Measurements from ENCODE around the gene TEN1. TPM values are rescaled to one million over a fixed set of nuclear protein-coding genes. Genes with fewer than 3 reads are reported as not detected.

TEN1 gene
- total and polyA plus RNA-seq, 4 donors: 20.6 to 33.5 (median 29.0) TPM

- WGBS, 2 donors: 64 to 79% methylated on average over 22 to 24 of the region's 24 CpGs
- no peak for TF ChIP-seq CTCF (IDR thresholded peaks at IDR 0.05; ENCODE audit: control extremely low read depth, extremely low read depth)
- Histone ChIP-seq H3K4me3 (no peak within 1 kb of the TSS), H3K4me1 (ENCODE audit: control insufficient read depth in 5 of 5, insufficient read depth in 5 of 5, low read length in 5 of 5) (peaks cover 0 to 6% (median 0%) of the 10 kb centered on the region in 5 donors), H3K27ac (ENCODE audit: low read depth in 1 of 2, low read length in 1 of 2) (peak within 1 kb of the TSS in 1 of 2 donors; percentile 78), H3K36me3 (ENCODE audit: control insufficient read depth in 4 of 4, insufficient read depth in 4 of 4, low read length in 4 of 4) (peaks cover 0 to 2% (median 0%) of the 10 kb centered on the region in 4 donors), H3K9ac (ENCODE audit: insufficient read depth in 1 of 2, low read length in 2 of 2) (no peak within 1 kb of the TSS), H3K9me3 (ENCODE audit: control insufficient read depth in 4 of 4, insufficient read depth in 3 of 4, low read length in 3 of 4) (no peaks in the 10 kb centered on the region), H3K27me3 (ENCODE audit: control insufficient read depth in 3 of 3, insufficient read depth in 3 of 3, low read length in 2 of 3) (no peaks in the 10 kb centered on the region)
- ATAC-seq (ENCODE audit: insufficient read depth, low FRiP score) (peak; percentile 88), DNase-seq (peak; percentile 48 to 83 (median 75))
Observed at GRCh38 chr17:76027159-76027839, 48.3 kb downstream of the TEN1 start, which contains the start of gene EVPL. Gene EVPL, minus strand, starts transcription at chr17:76027306. Its CDS starts 108 bp downstream, at chr17:76027198.

GRCh38 chr17:76032073-76032779 lies 53.2 kb downstream of the TEN1 start:
- TF ChIP-seq CTCF (IDR thresholded peaks at IDR 0.05; ENCODE audit: control extremely low read depth, extremely low read depth): no peak
- 77 to 79% methylated on average over 20 of the region's 20 CpGs for WGBS, 2 donors
- Histone ChIP-seq H3K36me3 (ENCODE audit: control insufficient read depth in 4 of 4, insufficient read depth in 4 of 4, low read length in 4 of 4) (no peaks in the 10 kb centered on the region), H3K27ac (ENCODE audit: low read depth in 1 of 2, low read length in 1 of 2) (no peak overlapping the region), H3K4me3 (no peak overlapping the region), H3K27me3 (ENCODE audit: control insufficient read depth in 3 of 3, insufficient read depth in 3 of 3, low read length in 2 of 3) (no peaks in the 10 kb centered on the region), H3K4me1 (ENCODE audit: control insufficient read depth in 5 of 5, insufficient read depth in 5 of 5, low read length in 5 of 5) (peaks cover 0 to 15% (median 0%) of the 10 kb centered on the region in 5 donors), H3K9me3 (ENCODE audit: control insufficient read depth in 4 of 4, insufficient read depth in 3 of 4, low read length in 3 of 4) (no peaks in the 10 kb centered on the region), H3K9ac (ENCODE audit: insufficient read depth in 1 of 2, low read length in 2 of 2) (no peak overlapping the region)
- DNase-seq (no peak), ATAC-seq (ENCODE audit: insufficient read depth, low FRiP score) (no peak)

GRCh38 chr17:76032780-76033108 lies 53.7 kb downstream of the TEN1 start:
- no peak for TF ChIP-seq CTCF (IDR thresholded peaks at IDR 0.05; ENCODE audit: control extremely low read depth, extremely low read depth)
- Histone ChIP-seq H3K27me3 (ENCODE audit: control insufficient read depth in 3 of 3, insufficient read depth in 3 of 3, low read length in 2 of 3) (no peaks in the 10 kb centered on the region), H3K4me3 (no peak overlapping the region), H3K9me3 (ENCODE audit: control insufficient read depth in 4 of 4, insufficient read depth in 3 of 4, low read length in 3 of 4) (no peaks in the 10 kb centered on the region), H3K27ac (ENCODE audit: low read depth in 1 of 2, low read length in 1 of 2) (no peak overlapping the region), H3K4me1 (ENCODE audit: control insufficient read depth in 5 of 5, insufficient read depth in 5 of 5, low read length in 5 of 5) (peaks cover 0 to 15% (median 0%) of the 10 kb centered on the region in 5 donors), H3K36me3 (ENCODE audit: control insufficient read depth in 4 of 4, insufficient read depth in 4 of 4, low read length in 4 of 4) (no peaks in the 10 kb centered on the region), H3K9ac (ENCODE audit: insufficient read depth in 1 of 2, low read length in 2 of 2) (no peak overlapping the region)
- WGBS, 2 donors: 86 to 89% methylated on average over 5 of the region's 5 CpGs
- ATAC-seq (ENCODE audit: insufficient read depth, low FRiP score) (no peak), DNase-seq (no peak)
